Bronchial epithelial cell (primary cell): ENCODE data around the gene PSMB2. TPM values are rescaled to one million over a fixed set of nuclear protein-coding genes. Genes with fewer than 3 reads are reported as not detected.
A peak's percentile ranks its signal among the peaks of the same experiment; 100 is the strongest.
"Not testable (repeated sequence)": the region's sequence is repeated elsewhere in the genome, so short reads cannot be mapped to it uniquely, and the experiment has no call there.

Experiments
- DNase-seq: peaks from one replicate; pipeline ENCODE4 v3.0.0-alpha.2; 2010; ENCODE audit warnings: low read depth
- FAIRE-seq: peaks from 2 replicates; lab custom pipeline; 2011; peaks lifted over from hg19 to GRCh38; lab: Jason Lieb, UNC
- H3K27me3 ChIP-seq: 2 replicates; pipeline ENCODE4 v1.5.1; 2011; ENCODE audit warnings: low read length; ENCODE audit not compliant: control insufficient read depth, insufficient read depth
- H3K36me3 ChIP-seq: 2 replicates; pipeline ENCODE4 v1.5.1; 2011; ENCODE audit warnings: low read length; ENCODE audit not compliant: control insufficient read depth, insufficient read depth
- H3K4me3 ChIP-seq: 2 replicates; pipeline ENCODE4 v1.5.1; 2011; ENCODE audit warnings: mild to moderate bottlenecking, low read depth, low read length, control low read depth
- total RNA-seq: library from RNA; depleted of rRNA; stranded (reverse); fragments of >200 nt; gene quantifications from 2 replicates; pipeline ENCODE4 v1.2.1, GENCODE V29; 2014
- TF ChIP-seq, protein P1 (sequence below): IDR thresholded peaks from 2 replicates; pipeline ENCODE4 v1.5.1; 2011; ENCODE audit warnings: mild to moderate bottlenecking, moderate library complexity, low read length, control low read depth, inconsistent platforms; ENCODE audit not compliant: insufficient read depth, severe bottlenecking

The PSMB2 gene
- 12.4 and 13.6 TPM in 2 replicates for total RNA-seq

DNA sequence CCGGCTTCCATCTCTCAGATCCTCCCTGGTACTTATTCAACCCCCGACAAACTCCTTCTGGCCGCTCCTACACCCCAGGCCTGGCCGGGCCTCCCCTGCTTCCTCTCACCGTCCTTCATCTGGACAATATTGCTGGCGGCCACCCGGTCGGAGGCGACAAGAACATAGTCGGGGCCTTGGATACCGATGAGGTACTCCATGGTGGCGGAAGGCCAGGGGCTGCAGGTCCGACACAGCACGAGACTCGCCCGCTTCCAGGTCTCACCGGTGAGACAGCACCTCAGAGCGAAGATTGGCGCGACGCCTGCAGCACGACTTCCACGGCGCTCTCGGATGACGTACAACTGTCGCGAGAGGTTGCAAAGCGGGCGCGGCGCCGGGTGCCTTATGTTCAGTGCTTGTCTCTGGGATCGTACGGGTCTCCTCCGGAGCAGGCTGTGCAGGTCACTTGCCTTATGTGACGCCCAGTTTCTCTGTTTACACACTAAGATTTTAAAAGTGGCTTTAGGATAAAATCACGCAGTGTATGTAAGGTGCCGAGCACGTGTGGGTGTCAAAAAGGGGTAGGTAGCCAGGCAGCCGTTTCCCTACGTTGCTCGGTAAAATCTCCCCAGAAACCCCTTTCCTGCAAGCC lies at the start of gene PSMB2:
Gene PSMB2, minus strand, starts transcription at position 294 of the 634 bp plus-strand sequence. Its CDS starts 94 bp downstream, at position 200.
- Histone ChIP-seq H3K4me3 (peak within 1 kb of the TSS; percentile 91), H3K27me3 (peaks cover 5% of the 10 kb centered on the region), H3K36me3 (no peaks in the 10 kb centered on the region)
- FAIRE-seq (no peak), DNase-seq (peak; percentile 92)
- TF ChIP-seq, protein P1, sequence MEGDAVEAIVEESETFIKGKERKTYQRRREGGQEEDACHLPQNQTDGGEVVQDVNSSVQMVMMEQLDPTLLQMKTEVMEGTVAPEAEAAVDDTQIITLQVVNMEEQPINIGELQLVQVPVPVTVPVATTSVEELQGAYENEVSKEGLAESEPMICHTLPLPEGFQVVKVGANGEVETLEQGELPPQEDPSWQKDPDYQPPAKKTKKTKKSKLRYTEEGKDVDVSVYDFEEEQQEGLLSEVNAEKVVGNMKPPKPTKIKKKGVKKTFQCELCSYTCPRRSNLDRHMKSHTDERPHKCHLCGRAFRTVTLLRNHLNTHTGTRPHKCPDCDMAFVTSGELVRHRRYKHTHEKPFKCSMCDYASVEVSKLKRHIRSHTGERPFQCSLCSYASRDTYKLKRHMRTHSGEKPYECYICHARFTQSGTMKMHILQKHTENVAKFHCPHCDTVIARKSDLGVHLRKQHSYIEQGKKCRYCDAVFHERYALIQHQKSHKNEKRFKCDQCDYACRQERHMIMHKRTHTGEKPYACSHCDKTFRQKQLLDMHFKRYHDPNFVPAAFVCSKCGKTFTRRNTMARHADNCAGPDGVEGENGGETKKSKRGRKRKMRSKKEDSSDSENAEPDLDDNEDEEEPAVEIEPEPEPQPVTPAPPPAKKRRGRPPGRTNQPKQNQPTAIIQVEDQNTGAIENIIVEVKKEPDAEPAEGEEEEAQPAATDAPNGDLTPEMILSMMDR = no peak

DNA sequence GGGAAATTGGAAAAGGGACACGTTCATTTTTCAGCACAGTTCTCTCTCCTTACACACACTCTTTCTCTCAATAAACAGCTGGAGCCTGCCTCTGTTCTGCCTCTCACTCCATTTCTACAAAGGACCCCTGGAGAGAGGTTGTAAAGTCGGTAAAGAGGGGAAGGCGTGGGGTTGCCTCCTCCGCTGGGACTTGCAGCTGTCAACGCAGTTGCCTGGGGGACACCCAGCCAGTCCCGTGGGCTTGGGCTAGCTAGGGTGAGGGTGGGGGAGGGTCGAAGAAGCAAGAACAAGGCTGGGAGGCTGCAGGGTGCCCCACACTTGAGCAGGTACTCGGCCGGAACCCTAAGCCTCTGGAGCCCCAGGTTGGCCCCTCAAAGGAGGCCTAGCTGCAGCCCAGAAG lies 49.8 kb upstream of the PSMB2 start:
- FAIRE-seq (no peak), DNase-seq (no peak)
- no peaks in the 10 kb centered on the region for H3K36me3 ChIP-seq
- TF ChIP-seq, protein P1 = no peak
- peaks cover 2% of the 10 kb centered on the region for H3K27me3 ChIP-seq
- no peak overlapping the region for H3K4me3 ChIP-seq

DNA sequence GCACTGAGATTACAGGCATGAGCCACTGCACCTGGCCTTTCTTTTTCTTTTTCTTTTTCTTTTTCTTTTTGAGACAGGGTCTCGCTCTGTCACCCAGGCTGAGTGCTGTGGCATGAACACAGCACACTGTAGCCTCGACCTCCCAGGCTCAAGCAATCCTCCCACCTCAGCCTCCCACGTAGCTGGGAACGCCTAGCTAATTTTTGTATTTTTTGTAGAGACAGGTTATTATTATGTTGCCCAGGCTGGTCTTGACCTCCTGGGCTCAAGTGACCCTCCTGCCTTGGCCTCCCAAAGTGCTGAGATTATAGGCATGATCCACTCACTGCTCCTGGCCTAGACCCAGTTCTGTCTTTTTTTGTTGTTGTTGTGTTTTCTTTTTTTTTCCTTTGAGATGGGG lies 48.8 kb upstream of the PSMB2 start:
- H3K4me3 ChIP-seq, DNase-seq, H3K27me3 ChIP-seq, H3K36me3 ChIP-seq, FAIRE-seq: not testable (repeated sequence)

DNA sequence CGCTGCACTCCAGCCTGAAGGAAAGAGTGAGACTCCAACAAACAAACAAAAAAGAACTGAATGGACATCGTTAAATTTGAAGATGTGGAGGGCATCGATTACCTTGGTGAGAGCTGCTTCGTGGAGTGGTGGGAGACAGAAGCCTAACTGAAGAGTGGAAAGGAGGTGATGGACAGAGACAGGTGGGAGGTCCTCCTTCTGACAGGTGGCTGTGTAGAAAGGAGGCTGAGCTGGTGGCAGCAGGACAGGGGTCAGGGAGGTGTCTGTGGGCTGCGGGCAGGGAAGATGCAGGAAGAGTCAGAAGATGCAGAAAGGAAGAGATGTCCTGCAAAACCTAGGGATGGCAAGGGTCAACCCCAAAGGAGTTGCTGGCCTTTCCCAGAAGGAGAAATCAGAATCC lies 46.8 kb upstream of the PSMB2 start:
- no peaks in the 10 kb centered on the region for H3K36me3 ChIP-seq
- TF ChIP-seq, protein P1 = no peak
- FAIRE-seq (no peak), DNase-seq (no peak)
- no peak overlapping the region for H3K4me3 ChIP-seq
- H3K27me3 ChIP-seq = peaks cover 7% of the 10 kb centered on the region

DNA sequence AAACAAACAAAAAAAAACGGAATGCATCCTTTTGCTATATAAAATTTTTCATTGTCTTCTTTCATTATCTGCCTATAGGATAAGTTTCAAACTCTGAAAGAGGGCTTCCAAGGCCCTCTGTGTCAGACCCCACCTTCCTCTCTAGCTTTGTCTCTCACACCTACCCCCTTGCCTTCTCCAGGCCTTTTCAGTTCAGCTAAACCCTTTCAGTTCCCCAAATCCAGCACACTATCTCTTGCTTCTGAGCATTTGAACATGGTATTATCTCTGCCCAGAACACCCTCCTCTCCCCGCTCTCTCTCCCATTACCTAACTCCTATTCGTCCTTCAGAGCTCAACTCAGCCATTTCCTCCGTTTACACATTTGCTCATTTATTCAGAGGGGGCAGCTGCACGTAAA lies 41.7 kb upstream of the PSMB2 start:
- peaks cover 7% of the 10 kb centered on the region for H3K27me3 ChIP-seq
- no peaks in the 10 kb centered on the region for H3K36me3 ChIP-seq
- FAIRE-seq (no peak), DNase-seq (no peak)
- no peak overlapping the region for H3K4me3 ChIP-seq
- TF ChIP-seq, protein P1 = no peak

DNA sequence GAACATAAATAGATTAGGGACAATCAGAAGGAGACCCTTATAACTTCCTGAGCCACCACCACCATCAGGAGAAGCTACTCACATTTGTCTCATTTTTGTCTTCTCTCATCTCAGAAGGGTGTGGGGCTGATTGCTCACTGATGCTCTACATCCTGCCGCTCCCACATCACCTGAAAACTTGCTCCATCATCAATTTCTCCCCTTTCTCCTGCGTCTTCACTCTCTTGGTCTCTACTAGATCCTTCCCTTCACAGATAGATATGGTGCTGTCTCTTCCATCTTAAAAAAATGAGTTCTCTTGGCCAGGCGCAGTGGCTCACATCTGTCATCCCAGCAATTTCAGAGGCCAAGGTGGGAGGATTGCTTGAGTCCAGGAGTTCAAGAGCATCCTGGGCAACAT lies 38.9 kb upstream of the PSMB2 start:
- DNase-seq (no peak), FAIRE-seq (no peak)
- Histone ChIP-seq H3K27me3 (peaks cover 7% of the 10 kb centered on the region), H3K4me3 (no peak overlapping the region), H3K36me3 (no peaks in the 10 kb centered on the region)
- TF ChIP-seq, protein P1 = no peak
